Upper lobe of right lung (tissue), 1 donor: Measurements from ENCODE around the gene RMDN2. TPM values are rescaled to one million over a fixed set of nuclear protein-coding genes. Genes with fewer than 3 reads are reported as not detected.

Source experiments
- ATAC-seq: fragments of 200-7000 bp; cut with Tn5 transposase; one replicate; pipeline ENCODE4 v1.9.1; 2020; ENCODE audit warnings: mild to moderate bottlenecking, moderate library complexity
- DNase-seq: peaks from one replicate; pipeline ENCODE4 v3.0.0-alpha.2; 2020
- H3K27ac ChIP-seq: fragments of 200-600 bp; one replicate; pipeline ENCODE4 v1.8.0; 2022
- H3K27me3 ChIP-seq: fragments of 200-600 bp; one replicate; pipeline ENCODE4 v1.8.0; 2022; ENCODE audit warnings: mild to moderate bottlenecking
- H3K36me3 ChIP-seq: fragments of 200-600 bp; one replicate; pipeline ENCODE4 v1.8.0; 2022
- H3K4me1 ChIP-seq: fragments of 200-600 bp; one replicate; pipeline ENCODE4 v1.8.0; 2022
- H3K4me3 ChIP-seq: fragments of 200-600 bp; one replicate; pipeline ENCODE4 v1.8.0; 2022; ENCODE audit warnings: mild to moderate bottlenecking
- H3K9me3 ChIP-seq: fragments of 200-600 bp; one replicate; pipeline ENCODE4 v1.8.0; 2022
- CTCF ChIP-seq: fragments of 200-600 bp; IDR thresholded peaks from one replicate; pipeline ENCODE4 v1.8.0; 2022; ENCODE audit warnings: antibody characterized with exemption
- intact Hi-C: fragments of 100-400 bp; cut with DNase I; formaldehyde crosslinking; loops from one replicate; pipeline ENCODE4 v1.11.0; 2022
- long read RNA-seq: library from polyadenylated mRNA; unstranded; transcript quantifications from one replicate; pipeline ENCODE4 v2.0.0, GENCODE V29; 2021
- total RNA-seq: library from RNA; stranded (reverse); fragmentation: NEBNext Ultra II Directional; extraction: Animal tissue kit (Norgen Biotek cat#: 25700); gene quantifications from one replicate; pipeline ENCODE4 v1.2.1, GENCODE V29; 2021
- donor health status: DM: no; HTN: yes; CAD: no; lungs with severe emphysema.

RMDN2 gene
- total RNA-seq: 23.1 TPM
- long read RNA-seq, transcript RMDN2-202 (11 exons, 1,381 nt): major isoform, 13 of 23 reads
- long read RNA-seq, partial matches to known transcripts: 4 of 23 reads
- long read RNA-seq, other reads (novel, unspliced or antisense): 6 of 23 reads

- no peaks in the 10 kb centered on the region for H3K9me3 ChIP-seq
- intact Hi-C loops: no loop called here
- H3K36me3 ChIP-seq: no peaks in the 10 kb centered on the region
- peak within 1 kb of the TSS; percentile 96 for H3K27ac ChIP-seq
- TF ChIP-seq CTCF: no peak
- ATAC-seq (peak; percentile 98), DNase-seq (peak; percentile 97)
- H3K4me1 ChIP-seq: peaks cover 25% of the 10 kb centered on the region
- peak within 1 kb of the TSS; percentile 78 for H3K4me3 ChIP-seq
- no peaks in the 10 kb centered on the region for H3K27me3 ChIP-seq
Measured at GRCh38 chr2:37925063-37925897, at the start of gene RMDN2. TSS of gene RMDN2 (plus strand) at chr2:37925287. CDS start at chr2:37929278, 3,991 bp downstream.

- TF ChIP-seq CTCF: no peak
- intact Hi-C loops: loop anchor here (10.0 kb wide), 1 partner anchor 471 kb away; no protein-coding TSS in a partner anchor
- H3K27ac ChIP-seq: no peak overlapping the region
Measured at GRCh38 chr2:37875403-37875906, 49.6 kb upstream of the RMDN2 start.

GRCh38 chr2:37876227-37876626, 48.9 kb upstream of the RMDN2 start:
- no peaks in the 10 kb centered on the region for H3K36me3 ChIP-seq
- intact Hi-C loops: loop anchor here (10.0 kb wide), 1 partner anchor 471 kb away; no protein-coding TSS in a partner anchor
- peaks cover 2% of the 10 kb centered on the region for H3K27me3 ChIP-seq
- no peak overlapping the region for H3K4me3 ChIP-seq
- ATAC-seq: no peak
- TF ChIP-seq CTCF: no peak
- H3K4me1 ChIP-seq: peaks cover 2% of the 10 kb centered on the region
- no peak for DNase-seq
- H3K9me3 ChIP-seq: no peaks in the 10 kb centered on the region
- H3K27ac ChIP-seq: no peak overlapping the region

More at GRCh38 chr2:37875403-37875906, 49.6 kb upstream of the RMDN2 start:
- no peaks in the 10 kb centered on the region for H3K9me3 ChIP-seq
- no peak for DNase-seq
- peaks cover 3% of the 10 kb centered on the region for H3K4me1 ChIP-seq
- no peaks in the 10 kb centered on the region for H3K36me3 ChIP-seq
- no peak overlapping the region for H3K4me3 ChIP-seq
- no peaks in the 10 kb centered on the region for H3K27me3 ChIP-seq
- no peak for ATAC-seq

- H3K4me1 ChIP-seq: no peaks in the 10 kb centered on the region
- H3K27me3 ChIP-seq: peaks cover 5% of the 10 kb centered on the region
- no peaks in the 10 kb centered on the region for H3K36me3 ChIP-seq
- no peaks in the 10 kb centered on the region for H3K9me3 ChIP-seq
- ATAC-seq (peak; percentile 87), DNase-seq (no peak)
- intact Hi-C loops: loop anchor here (10.0 kb wide), 1 partner anchor 473 kb away; no protein-coding TSS in a partner anchor
- no peak overlapping the region for H3K4me3 ChIP-seq
- H3K27ac ChIP-seq: no peak overlapping the region
- TF ChIP-seq CTCF: peak; percentile 79
Measured at GRCh38 chr2:37877457-37878315, 47.4 kb upstream of the RMDN2 start.

GRCh38 chr2:37878536-37878935, 46.6 kb upstream of the RMDN2 start:
- Histone ChIP-seq H3K9me3 (no peaks in the 10 kb centered on the region), H3K4me1 (no peaks in the 10 kb centered on the region), H3K27ac (no peak overlapping the region), H3K36me3 (no peaks in the 10 kb centered on the region), H3K4me3 (no peak overlapping the region), H3K27me3 (peaks cover 5% of the 10 kb centered on the region)
- no peak for TF ChIP-seq CTCF
- DNase-seq (no peak), ATAC-seq (no peak)
- intact Hi-C loops: loop anchor here (10.0 kb wide), 1 partner anchor 474 kb away; no protein-coding TSS in a partner anchor
